ENCODE data around the gene CDT1.

DNA sequence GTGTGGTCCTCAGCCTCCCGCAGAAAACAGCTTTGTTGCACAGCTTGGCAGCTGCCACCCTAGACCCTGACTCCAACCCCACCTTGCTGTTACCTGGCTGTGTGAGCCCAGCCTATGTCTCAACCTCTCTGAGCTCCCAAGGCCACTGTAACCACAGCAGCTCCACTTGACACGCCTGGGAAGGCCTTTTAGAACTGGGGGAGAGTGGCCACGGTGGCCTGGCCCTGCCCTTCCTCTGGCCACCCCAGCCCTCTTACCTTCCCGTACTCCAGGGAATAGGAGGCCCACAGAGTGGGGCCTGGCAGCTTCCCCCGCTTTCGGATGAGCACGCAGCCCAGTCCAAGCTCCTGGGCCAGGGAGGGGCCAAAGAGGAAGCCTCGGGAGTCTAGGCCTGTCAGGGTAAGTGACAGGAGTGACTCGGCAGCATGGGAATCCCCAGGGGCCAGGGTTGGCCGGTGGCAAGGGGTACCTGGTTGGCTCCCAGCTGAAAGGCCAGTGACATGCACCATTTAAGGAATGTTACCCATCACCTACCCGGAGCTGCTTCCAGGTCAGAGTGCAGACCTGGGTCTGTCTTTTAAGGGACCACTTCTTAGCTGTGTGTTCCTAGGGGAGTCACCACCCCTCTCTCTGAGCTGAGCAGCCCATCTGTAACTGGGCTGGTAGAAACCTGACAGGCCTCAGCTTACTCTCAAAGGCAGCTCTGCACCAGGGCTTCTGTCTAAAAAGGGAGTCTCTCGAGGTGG is 6.8 kb downstream of the CDT1 start:
- TF ChIP-seq CTCF (IDR thresholded peaks at IDR 0.05; ENCODE audit: poor library complexity) (no peak), EZH2 (IDR thresholded peaks at IDR 0.05; ENCODE audit: borderline replicate concordance) (no peak)
